ENCODE data around the gene SMPX.

- TF ChIP-seq CTCF (conservative IDR thresholded peaks at IDR 0.05; ENCODE audit: low read length) (no peak), EZH2phosphoT487 (IDR thresholded peaks at IDR 0.05; ENCODE audit: borderline replicate concordance, low read depth, low read length) (no peak)
These were observed 8.0 kb downstream of the SMPX start for GRCh38 chrX:21749924-21750323.
